Measurements from ENCODE around the gene DCXR.

The DCXR gene

DNA sequence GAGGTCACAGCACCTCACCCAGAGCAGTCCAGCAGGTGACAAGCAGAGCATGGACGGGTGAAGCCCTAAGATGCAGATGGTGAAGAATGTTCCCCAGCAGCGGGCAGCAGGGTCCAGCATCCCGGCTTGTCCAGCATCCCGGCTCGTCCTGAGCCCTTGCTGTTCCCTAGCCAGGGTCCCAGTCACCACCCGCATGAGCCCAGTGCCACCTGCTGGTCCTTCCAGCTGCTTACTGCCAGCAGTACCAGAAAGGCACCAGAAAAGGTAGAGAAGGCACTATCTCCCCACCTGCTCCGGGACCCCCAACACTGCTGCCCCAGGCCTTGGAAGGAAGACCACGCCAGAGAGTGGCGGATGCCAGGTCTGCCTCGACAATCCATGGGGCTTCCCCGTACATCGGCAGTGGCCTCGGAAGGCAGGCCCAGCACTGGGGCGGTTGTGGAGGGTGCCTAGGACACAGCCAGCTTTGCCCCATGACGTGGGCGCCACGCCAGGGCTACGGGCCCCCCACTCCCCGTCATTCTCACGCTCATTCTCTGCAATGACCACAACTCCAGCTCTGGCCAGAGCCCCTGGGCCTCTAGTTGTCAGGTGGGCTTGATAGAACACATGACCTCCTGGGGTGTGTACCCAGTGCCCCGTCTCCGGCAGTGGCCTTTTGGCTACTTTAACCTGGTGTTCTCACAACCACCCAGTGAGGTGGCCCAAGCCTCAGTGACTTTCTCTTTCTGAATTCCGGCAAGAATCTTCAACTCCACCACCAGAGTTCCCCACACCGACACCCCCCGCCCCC, 16.2 kb downstream of the DCXR start:
- DNase-seq = no peak

DNA sequence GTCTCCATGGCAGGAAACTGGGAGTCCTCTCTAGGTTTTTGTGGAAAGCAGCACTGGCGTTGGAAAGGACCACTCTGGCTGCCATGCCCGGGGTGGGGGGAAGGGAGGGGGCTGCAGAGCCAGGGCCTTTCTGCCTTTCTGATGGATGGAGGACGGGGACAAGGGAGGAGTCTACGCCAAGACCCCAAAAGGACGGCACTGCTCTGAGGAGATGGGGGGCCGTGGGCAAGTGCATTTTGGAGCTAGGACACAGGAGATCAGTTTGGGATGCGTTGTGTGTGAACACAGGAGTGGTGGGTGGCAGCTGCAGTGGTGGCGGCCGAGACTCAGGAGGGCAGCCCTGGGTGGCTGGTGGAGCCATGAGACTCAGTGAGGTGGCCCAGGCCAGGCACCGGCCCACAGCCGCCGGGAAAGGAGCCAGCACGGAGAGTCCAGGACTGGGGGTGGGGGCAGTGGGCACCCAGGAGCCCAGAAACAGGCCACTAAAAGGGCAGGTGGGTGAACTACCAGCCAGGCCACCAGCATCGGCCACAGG, 16.9 kb downstream of the DCXR start:
- DNase-seq = no peak

DNA sequence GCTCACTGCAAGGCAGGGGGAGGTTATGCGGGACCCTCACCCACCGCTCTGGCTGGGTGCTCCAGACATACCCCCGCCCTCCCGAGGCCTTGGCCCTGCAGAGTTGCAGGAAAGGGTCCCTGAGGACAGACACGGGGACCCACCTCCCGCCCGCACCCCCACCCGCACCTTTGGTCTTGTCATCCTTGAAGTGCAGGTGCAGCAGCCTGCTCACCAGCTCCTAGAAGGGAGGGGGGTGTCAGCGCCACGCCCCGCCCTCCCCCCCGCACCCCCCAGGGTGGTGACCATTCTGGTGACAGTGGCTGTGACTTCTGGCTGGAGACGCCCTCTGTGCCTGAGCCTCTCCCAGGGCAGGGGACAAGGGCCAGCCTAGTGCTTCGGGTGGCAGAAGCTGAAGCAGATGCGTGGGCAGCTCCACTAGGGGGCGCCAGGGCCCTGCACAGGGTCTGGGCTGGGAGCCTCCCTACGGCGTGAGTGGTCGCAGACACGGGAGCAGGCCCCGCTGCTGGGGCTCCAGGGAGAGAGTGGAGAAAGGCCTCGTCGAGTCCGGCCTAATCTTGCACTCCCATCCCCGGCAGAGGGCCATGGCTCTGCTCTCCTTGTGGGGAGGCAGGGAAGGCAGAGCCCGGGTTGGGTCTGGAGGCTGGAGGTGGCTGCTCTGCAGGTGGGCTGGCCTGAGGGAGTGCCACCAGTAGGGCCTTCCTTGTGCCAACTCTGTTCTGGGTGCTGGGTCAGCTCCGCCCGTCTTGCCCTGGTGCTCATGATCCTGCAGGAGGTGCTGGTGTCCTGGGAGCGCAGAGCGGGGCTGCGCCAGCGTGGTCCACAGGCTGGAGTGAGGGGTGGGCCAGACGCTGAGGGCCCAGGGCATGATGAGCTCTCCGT, 17.6 kb downstream of the DCXR start:
- no peak for DNase-seq

DNA sequence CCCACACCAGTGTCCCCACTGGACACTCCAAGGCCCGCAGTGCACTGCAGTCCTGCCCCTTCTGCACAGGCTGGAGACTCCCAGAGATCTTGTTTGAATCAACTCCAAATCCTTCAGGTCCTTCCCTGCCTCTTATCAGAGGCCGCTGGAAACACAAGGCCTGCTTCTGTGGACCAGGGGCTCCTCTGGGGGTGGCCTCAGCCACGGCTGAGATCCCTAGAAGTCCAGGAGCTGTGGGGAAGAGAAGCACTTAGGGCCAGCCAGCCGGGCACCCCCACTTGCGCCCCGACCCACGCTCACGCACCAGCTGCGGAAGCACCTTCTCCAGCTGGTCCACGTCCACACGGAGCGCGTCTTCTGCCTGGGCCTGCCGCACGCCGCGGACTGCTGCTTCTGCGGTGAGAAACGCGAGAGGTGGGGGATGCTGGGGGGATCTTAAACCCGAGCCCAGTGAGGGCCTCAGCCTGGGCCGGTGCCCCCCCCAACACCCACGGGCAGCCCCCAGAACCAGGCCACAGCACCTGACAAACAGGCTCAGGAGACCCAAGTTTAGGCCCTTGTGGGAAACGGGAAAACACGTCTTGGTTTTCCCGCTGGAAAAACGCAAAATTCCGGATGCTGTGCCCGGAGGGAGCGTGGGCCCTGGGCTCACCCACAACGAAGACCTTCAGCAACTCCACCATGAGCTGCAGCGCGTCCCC, 18.4 kb downstream of the DCXR start:
- DNase-seq = no peak

DNA sequence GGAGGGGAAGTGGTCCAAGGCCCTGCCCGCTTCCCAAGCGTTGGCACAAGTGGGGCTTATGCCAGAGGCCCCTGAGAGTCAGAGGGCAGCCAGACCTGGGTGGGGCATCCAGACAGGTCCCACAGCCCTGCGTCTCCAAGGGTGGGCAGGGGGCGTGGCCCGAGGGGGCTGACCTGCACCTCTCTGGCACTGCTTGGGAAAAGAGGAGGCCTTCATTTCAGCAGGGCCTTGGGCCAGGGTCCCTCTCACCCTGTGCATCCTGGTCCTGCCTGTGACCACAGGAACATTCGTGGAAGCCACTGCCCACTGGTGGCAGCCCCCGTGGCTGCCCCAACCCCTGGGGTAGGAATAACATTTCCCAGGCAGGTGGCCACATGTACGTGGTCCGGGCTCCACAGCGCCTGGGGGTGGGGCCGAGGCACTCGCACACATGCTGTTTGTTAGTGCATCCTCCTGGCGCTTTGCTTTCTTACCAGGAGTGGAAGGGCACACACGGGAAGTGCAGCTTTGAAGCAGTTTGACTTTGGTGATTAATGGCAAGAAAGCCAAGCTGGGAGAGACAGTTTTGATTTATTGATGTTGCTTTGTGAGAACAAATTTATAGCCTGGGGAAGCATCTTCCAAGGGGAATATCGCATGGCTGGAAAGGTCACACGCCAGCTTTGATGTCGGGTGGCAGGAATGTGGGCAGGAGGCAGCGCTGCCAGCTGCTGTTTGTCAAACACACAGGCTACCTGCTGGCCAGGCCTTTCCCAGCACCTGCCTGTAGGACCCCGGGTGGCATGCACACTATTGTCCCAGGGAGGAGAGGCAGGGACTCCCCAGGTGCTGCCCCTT, 19.1 kb downstream of the DCXR start:
- no peak for DNase-seq

DNA sequence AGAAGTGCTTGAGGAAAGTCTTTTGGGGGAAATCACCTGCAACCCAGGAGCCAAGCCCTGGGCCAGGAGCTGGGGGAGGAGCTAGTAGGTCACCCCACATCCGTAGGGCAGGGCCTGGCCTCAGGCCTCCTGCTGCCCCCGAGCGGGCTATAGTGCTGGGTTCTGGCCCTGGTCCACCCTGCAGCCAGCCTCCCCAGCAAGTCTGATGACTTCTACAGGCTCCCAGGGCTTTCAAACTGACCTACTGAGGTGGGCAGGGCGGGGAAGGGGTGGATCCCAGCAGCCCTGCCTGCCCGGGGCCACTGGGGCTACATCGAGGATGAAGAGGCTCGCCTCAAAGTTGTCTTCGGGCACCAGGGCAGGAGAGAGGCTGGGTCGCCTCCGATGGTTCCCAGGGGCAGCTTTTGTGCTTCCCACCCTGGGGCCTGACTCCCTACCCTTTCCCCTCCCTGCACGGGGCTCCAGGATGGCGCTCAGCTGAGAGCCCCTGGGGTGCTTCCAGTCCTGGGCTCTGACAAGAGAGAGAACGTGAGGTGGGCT, 19.8 kb downstream of the DCXR start:
- no peak for DNase-seq

DNA sequence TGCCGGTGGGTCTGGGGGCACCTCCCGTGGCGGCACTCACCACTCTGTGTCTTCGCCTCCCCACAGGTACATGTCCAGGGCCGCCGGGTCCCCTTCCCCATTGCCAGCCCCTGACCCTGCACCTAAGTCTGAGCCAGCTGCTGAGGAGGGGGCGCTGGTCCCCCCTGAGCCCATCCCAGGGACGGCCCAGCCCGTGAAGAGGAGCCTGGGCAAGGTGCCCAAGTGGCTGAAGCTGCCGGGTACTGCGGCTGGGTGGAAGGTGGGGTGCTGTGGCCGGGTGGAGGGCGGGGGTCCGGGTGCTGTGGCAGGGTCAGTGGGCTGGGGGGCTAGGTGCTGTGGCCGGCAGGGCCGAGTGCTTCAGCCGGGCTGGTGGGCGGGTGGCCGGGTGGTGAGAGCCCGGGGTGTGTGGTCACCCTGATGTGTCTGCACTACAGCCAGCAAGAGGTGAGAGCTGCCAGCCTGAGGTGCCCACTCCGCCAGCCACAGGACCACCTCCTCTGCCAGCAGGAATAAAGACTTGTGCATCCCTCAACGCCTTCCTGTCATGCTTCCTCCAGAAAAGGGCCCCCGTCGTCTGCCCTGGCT, 20.5 kb downstream of the DCXR start:
- DNase-seq = no peak

DNA sequence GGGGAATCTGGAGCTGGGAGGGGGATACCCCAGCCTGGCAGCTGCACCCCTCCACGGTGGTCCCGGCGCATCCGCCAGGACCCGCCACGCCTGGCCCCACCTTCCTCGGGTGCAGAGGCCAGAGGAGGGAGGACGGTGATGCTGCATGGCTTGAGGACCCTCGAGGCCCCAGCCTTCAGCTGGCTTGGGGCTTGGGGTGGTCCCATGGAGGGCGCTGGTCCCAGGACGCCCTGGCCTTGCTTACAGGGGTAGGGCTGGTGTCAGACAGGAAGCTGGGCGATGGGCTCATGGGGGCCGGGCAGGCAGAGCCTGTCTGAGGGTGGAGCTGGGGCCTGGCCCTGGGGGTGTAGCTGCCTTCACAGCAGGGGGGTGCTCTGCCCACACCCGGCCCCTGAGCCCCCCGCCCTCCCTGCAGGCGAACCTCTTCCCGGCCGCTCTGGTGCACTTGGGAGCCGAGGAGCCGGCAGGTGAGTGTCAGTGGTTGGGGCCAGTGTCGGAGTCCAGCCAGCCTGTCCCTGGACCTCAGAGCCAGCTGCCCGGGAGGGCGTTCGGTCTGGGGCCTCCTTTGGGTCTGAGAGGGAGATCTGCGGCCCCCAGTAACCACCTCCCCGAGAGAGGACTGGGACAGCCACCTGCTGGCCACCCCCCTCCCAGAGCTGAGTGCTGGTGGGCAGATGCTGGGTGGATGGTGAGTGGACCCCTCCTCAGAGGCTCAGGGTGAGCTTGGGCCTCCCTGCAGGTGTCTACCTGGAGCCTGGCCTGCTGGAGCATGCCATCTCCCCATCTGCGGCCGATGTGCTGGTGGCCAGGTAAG, 21.2 kb downstream of the DCXR start:
- DNase-seq = no peak

DNA sequence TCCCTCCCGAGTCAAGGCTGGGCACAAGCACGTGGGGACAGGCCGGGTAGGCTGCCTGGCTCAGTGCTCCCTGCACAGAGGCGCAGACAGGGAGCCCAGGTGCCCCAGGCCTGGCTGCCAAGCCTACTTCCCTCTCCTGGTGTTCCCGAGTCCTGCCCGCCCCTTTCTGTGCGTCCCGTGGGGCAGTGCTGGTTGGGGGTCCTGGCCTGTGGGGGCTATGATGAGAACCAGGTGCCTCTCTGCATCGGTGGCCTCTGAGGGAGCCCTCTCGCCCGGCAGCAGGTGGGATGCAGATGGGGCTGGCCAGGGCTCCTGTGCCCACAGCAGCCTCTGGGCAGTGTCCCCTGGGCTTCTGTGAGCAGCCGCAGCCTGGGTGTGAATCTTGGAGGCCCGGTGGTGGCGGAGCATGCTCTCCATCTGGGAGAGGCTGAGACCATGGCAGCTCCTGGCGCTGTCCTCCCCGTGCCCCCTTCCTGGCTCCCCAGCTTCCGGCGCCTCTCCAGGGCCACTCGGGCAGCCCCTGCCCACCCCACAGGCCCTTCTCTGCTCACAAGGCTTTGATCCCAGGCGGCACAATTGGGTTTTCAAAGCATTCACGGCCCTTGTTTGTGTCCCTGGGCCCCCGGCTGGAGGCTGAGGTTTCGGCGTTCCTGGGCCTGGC, 22.1 kb downstream of the DCXR start:
- no peak for DNase-seq

DNA sequence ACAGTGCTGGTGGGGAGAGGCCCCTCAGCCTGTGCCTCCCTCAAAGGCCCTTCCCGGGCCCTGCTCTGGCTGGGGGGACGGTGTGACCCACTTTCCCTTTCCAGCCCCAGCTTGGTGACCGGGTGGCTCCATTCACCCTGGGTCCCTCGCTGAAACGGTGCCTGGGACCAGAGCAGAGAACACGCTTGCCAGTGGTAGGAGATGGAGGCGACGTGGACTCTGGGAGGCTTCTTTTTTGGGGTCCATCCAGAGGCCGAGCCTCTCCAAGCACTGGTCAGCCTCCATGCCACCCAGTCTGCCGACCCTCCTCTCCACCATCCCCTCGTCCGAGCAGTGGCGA, 22.6 kb downstream of the DCXR start:
- DNase-seq = no peak

DNA sequence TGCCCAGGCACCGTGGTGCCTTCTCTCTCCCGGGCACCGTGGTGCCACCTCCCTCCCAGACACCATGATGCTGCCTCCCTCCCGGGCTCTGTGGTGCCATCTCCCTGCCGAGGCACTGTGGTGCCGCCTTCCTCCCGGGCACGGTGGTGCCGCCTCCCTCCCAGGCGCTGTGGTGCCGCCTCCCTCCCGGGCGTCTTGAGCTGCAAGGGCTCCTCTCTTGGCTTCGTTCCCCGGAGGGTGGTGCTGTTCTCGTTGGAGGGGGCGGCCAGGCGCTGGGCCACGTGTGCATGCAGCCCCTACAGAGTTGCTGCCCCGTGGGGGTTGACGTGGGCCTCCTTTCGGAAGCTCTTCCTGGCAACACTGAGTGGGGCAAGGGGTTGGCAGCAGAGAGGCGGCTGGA, 23.1 kb downstream of the DCXR start:
- DNase-seq = no peak

DNA sequence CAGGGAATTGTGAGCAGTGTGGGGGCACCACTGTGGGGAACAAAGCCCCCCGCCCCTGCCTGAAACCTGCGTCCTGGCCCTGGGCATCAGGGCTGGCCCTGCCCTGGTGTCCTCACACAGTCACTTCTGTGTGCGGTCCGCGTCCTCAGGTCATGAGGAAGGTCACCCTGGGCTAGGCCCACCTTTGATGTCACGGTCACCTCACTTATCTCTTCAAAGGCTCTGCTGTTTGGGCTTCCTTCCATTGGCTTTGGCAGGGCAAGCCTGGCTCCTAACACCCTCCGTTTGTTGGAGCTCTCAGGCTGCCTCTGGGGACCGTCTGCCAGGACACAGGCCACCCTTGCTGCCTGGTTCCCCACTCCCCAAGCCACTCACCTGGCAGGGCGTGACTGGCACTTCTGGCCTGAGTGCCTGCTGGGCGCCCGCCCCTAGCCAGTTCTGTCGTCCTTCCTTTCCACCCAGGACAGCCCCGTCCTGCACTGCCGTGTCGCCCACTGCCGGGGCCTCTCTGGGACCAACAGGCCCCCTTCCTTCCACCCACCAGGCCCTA, 23.6 kb downstream of the DCXR start:
- no peak for DNase-seq

DNA sequence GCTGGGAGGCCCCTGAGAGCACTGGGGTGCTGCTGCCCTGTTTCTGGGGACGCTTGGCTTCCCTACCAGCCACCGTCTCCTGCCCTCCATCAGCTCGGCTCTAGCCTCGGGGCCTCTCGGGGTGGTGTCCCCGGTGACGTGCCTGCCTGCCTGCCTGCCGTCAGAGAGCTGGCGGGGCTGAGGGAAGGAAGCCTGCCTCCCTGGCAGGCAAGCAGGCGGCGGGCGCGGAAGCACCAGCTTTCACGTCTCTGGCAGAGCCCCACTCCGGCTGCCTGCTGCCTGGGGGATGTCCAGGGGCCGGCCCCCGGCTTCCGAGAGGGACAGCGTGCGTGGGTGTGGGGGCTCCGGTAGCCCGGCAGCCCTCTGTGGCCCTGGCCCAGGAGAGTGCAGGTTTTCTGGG, 24.2 kb downstream of the DCXR start:
- DNase-seq = no peak

DNA sequence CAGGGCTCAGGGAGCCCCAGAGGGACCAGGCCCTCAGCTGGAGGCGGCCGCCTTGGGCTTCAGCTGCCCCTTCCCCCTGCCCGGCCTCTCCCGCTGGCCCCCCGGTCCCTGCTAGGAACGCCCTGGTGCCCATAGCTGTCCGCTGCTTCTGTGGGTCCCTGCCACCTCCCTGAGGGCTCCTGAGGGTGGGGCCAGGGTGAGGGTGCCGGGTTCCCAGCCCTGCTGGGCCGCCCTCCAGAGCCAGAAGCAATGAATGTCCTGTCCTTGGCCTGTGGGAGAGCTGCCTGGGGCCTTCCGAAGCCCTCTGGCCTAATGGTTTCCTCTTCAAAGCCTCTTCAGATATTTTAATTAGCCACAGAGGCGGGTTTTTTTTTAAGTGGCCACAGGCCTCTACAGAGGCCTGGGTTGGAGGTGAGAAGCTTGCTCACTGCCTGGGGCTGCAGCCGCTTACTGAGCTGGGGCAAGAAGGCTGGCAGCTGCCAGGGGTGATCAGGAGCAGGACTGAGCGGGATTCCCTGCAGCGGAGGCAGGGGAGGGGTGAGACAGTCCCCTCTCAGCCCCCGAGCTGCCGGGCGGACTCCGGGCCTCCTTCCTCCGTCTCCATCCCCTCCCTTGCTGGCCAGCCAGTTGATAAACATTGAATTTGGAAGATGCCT, 24.7 kb downstream of the DCXR start:
- DNase-seq = no peak

DNA sequence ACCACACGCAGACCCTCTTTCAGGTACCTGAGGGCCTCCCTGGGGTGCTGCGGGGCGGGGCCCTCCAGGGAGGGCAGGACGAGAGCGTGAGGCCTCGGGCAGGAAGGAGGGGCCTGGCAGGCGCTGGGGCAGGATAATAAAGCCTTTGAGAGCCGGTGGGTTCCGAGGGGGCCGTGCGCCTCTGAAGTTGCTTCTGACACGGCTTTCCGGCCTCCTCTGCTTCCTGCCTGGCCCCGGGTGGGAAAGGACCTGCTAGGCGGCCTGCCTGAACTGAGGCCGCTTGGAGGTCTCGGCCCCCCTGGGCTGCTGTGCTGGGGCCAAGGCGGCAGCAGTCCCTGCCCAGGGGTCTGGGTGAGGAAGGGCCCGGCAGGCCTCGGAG, 25.2 kb downstream of the DCXR start:
- no peak for DNase-seq

DNA sequence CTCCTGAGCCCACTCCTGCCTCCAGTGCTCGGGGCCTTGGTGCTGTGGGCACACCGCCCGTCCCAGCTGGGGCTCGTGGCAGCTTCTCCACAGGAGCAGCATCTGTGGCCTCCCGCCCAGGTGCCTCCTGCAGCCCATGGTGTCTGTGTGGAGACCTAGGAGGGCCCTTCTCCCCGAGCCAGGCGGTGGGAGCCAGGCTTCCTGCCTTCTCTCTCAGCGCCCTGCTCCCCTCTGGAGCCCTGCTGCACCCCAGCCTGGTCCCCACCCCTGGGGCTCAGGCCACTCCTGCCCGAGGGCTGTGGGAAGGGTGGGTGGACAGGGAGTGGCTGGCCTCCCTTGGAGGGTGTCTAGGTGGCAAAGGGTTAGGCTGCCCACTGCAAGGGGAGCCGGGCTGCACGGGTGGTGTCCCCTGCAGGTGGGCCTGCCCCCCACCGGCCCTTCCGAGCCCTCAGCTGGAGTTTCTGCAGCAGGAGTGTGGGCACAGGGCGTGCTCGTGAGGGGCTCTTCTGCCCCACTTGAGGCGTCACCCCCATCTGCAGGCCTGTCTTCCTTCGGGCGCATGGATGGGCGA, 25.8 kb downstream of the DCXR start:
- no peak for DNase-seq

DNA sequence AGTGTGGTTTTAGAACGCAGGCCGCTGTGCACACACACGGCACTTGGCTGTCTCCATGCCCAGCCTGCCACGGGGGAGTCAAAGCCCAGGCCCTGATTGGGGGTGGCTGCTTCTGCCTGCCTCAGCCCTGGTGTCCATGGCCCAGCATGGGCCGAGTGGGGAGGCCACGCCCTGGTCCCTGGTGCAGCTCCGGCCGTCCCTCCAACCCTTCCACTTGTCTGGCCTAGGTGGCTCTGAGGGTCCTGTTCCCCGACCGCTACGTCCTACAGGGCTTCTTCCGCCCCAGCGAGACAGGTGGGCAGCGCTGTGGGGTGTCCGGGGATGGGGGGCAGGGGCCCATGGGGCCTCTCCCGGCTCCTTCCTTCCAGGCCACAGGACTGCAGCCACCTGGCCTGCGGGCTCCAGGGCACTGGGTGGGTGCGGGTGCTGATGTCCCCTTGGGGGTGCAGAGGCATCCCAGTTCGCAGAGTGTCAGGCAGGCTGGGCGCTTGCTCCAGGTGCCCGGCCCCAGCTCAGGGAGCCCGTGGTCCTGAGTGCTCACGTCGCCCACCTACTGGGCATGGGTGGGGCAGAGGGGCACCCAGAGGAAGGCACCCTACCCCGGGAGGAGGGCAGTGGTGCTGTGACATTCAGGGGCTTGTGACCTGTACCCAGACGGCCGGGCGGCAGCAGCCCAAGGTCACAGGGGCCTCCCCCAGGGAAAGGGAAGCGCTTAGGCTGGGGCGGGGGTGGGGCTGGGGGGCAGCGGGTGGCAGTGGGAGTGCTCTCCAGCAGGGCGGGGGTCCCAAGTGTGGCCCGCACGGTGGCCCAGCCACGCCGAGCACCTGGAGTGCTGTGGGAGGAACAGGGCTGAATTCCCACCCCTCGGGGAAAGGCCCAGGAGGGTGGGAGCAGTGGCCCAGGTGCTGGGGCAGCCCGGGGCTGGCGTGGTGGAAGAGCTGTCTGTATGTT, 26.6 kb downstream of the DCXR start:
- no peak for DNase-seq

DNA sequence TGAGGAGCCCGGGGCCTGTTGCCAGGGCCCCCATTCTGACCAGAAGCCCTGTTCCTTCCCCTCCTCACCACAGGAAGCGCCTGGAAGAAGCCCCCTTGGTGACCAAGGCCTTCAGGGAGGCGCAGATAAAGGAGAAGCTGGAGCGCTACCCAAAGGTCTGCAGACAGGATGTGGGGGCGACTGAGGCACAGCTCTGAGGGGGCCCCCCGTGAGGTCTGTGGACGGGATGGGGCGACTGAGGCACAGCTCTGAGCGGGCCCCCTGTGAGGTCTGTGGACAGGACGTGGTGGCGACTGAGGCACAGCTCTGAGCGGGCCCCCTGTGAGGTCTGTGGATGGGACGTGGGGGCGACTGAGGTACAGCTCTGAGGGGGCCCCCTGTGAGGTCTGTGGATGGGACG, 28.1 kb downstream of the DCXR start:
- DNase-seq = no peak

All from SIG-M5 (cell line).